ENCODE data around the gene SMIM35. TPM values are rescaled to one million over a fixed set of nuclear protein-coding genes. Genes with fewer than 3 reads are reported as not detected.

The SMIM35 gene
- total and polyA plus RNA-seq, 2 of the 13 experiments (the other 11 are each of a cell fraction or from before 2014, with no cell fraction given): not detected

GRCh38 chr11:118132385-118133151 is 45.8 kb upstream of the SMIM35 start:
- in situ Hi-C loops (cut with HindIII; ENCODE audit: extremely low pct_ligation_motif_present, low pct_unique_long_range_greater_than_20kb): loop anchor here (25.0 kb wide), 1 partner anchor 355 kb away; no protein-coding TSS in a partner anchor
- no peaks in the 10 kb centered on the region for H3K79me2 ChIP-seq (ENCODE audit: insufficient read depth, low read length)
- no peak overlapping the region for H3K4me2 ChIP-seq (ENCODE audit: low read depth, low read length)
- WGBS (ENCODE audit: low lambda C conversion rate): 43% methylated on average over 14 of the region's 15 CpGs
- H3K27ac ChIP-seq (ENCODE audit: extremely low read length, insufficient read depth, low read length): no peak overlapping the region
- CTCF ChIA-PET (ENCODE audit: low intra/inter-chr PET ratio, low total read pairs): no interaction called here
- no TSS peak for BruUV-seq (replicated peaks)
- no peak for DNase-seq (ENCODE audit: low spot score)
- FAIRE-seq: no peak
- H3K4me3 ChIP-seq (replicated peaks in 1 of 3; ENCODE audit: insufficient read depth in 1 of 3, low read depth in 2 of 3, low read length in 3 of 3): no peak overlapping the region
- intact Hi-C loops (cut with micrococcal nuclease; ENCODE audit: unreplicated experiment): no loop called here
- no peaks in the 10 kb centered on the region for H3K9me3 ChIP-seq (ENCODE audit: low read length)
- ATAC-seq: no peak
- H4K20me1 ChIP-seq (ENCODE audit: insufficient read depth, low read length): no peaks in the 10 kb centered on the region
- no peak overlapping the region for H2AFZ ChIP-seq (ENCODE audit: low read length)
- POLR2A ChIA-PET: no interaction called here
- peaks cover 8 to 43% of the 10 kb centered on the region in 2 experiments; a peak in 4 of 5 replicates for H3K27me3 ChIP-seq (ENCODE audit: control insufficient read depth in 1 of 2, insufficient read depth in 2 of 2, low read length in 2 of 2)
- H3K4me1 ChIP-seq (ENCODE audit: insufficient read depth, low read length): no peaks in the 10 kb centered on the region
- no peaks in the 10 kb centered on the region for H3K36me3 ChIP-seq (replicated peaks in 1 of 2; ENCODE audit: control insufficient read depth in 1 of 2, insufficient read depth in 2 of 2, low read length in 2 of 2)
- no peak overlapping the region for H3K9ac ChIP-seq (ENCODE audit: insufficient read depth, low read depth, low read length)
- TF ChIP-seq ZNF597 (CRISPR knock-in tag; IDR thresholded peaks at IDR 0.05) (no peak), ZNF746 (CRISPR knock-in tag; IDR thresholded peaks at IDR 0.05) (no peak), KAT7 (CRISPR knock-in tag; IDR thresholded peaks at IDR 0.05; ENCODE audit: borderline replicate concordance) (no peak), THRA (CRISPR knock-in tag; IDR thresholded peaks at IDR 0.05; ENCODE audit: borderline replicate concordance) (no peak), ZNF615 (CRISPR knock-in tag; IDR thresholded peaks at IDR 0.05; ENCODE audit: borderline replicate concordance) (no peak), ZBED4 (CRISPR knock-in tag; IDR thresholded peaks at IDR 0.05; ENCODE audit: borderline replicate concordance) (no peak), THAP9 (CRISPR knock-in tag; IDR thresholded peaks at IDR 0.05; ENCODE audit: borderline replicate concordance) (no peak), NR1H2 (CRISPR knock-in tag; IDR thresholded peaks at IDR 0.05; ENCODE audit: borderline replicate concordance, low read depth) (no peak), HMGA1 (CRISPR knock-in tag; conservative IDR thresholded peaks at IDR 0.05) (no peak), LBX2 (CRISPR knock-in tag; IDR thresholded peaks at IDR 0.05; ENCODE audit: borderline replicate concordance) (no peak), ELF3 (CRISPR knock-in tag; IDR thresholded peaks at IDR 0.05) (no peak)
